GM19455 (cell line): ENCODE measurements around the gene QSOX1.

ENCODE experiments used
- ATAC-seq: cut with Tn5 transposase; IDR thresholded peaks from one replicate; pipeline ENCODE4 v1.9.1; 2021; ENCODE audit not compliant: unreplicated experiment

Gene QSOX1

DNA sequence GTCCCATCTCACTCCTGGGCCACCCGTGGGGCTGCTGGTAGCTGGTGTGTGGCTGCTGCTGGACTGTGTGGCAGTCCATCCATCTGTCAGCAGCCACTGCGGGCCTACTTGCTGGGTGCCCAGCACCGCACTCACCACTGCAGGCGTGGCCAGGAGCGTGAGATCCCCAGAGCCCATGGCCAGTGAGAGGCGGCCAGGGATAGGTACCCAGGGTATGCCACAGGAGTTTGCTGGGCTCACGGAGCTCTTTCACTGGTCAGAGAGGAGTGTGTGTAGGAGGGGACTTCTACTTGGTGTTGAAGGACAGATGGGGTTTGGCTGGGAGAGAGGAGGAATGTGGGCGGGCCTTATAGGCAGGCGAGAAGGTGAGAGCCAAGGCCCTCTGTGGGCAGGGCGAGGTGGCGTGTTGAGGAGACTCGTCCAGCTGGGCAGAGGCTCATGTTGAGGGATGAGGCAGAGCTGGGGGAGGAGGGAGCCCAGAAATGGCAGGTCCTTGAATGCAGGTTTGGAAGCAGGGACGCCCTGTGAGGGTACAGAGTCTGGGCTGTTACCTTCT lies 15.0 kb downstream of the QSOX1 start:
- no peak for ATAC-seq

- ATAC-seq, result no peak
These were observed 16.0 kb downstream of the QSOX1 start for GRCh38 chr1:180170546-180171151.

GRCh38 chr1:180171691-180172090 lies 17.0 kb downstream of the QSOX1 start:
- ATAC-seq, result no peak

DNA sequence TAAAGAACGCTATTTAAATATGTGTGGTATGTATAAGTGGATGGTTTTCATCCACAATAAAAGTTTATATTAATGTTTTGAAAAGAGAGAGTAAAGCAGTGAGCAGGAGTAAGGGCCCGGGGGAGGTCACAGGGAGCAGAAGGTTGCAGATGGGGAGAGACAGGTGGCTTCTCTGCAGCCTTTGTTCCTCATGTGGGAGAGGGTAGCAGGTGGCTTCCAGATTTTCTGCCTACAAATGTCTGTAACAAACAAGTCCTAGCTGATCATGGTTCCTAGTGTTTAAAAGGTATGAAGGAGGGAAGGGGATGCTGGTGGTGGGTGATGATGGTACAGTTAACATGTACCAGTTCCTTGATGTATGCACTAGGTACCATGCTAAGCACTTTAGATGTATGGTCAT lies 18.8 kb downstream of the QSOX1 start:
- ATAC-seq, result no peak

DNA sequence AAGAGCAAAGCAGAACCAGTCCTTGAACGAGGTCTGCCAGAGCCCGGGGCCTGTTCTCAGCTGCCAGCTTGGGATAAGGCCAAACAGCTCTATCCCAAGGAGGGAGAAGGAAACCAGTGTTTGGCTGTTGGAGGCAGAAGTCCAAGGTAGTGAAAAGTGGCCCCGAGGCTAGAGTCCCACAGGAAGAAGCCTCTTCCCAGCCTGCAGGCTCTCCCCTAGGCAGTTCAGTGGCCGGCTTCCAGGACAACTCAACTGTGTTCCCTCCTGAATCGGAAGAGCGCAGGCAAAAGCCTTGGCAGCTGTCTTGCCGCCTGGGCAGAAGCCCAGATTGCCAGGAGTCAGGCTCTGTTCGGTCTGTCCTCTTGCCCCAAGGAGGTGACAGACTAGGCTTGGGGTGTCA lies 19.3 kb downstream of the QSOX1 start:
- ATAC-seq, result no peak

DNA sequence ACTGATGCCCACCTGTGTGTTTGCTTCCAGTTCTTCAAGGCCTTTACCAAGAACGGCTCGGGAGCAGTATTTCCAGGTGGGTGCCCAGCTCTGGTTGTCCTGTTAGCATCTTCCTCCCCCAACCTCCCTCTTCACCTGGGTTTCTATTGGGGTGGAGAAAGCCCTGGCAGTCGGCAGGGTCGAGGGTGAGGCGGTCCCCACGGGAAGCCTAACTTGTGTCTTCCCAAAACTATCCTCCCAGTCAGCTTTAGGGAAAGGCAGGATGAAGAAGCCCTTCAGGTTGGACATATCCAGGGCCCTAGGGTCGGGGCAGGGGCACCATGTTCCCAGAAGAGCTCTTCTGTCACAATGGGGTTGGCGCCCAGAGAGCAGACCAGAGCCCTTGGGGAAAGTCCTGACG lies 20.6 kb downstream of the QSOX1 start:
- ATAC-seq, result no peak

DNA sequence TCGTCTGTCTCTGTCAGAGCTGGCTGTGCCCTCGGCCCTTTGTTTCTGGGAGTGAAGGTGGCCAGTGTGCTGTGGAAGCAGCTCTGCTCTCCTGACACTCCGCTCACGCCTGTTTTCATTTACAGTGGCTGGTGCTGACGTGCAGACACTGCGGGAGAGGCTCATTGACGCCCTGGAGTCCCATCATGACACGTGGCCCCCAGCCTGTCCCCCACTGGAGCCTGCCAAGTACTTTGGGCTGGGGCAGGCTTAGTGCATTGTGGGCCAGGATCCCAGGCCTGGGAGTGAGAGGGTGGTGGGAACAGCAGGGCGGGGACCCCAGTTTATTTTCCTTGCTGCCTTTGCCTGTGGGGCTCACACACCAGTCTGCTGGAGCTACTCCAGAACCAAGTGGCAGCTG lies 21.1 kb downstream of the QSOX1 start:
- ATAC-seq, result no peak

- no peak for ATAC-seq
These were observed 22.3 kb downstream of the QSOX1 start for GRCh38 chr1:180176965-180177364.

DNA sequence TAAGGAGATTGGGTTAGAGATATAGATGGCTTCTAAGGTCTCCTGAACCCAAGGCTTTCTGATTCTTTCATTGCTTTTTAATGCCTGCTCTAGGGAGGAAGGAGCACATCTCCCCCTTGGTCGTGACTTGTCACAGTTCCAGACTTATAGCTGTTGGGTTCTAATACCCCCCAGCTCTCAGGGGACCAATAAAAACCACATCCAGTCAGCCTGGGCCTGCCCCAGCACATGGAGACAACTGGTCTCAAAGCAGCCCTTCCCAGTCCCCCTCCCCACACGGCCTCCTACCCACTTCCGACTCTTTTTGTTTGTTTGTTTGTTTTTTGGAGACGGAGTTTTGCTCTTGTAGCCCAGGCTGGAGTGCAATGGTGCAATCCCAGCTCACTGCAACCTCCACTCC lies 23.3 kb downstream of the QSOX1 start:
- no peak for ATAC-seq

- no peak for ATAC-seq
These were observed 24.0 kb downstream of the QSOX1 start for GRCh38 chr1:180178511-180179161.

- ATAC-seq, result no peak
These were observed 24.7 kb downstream of the QSOX1 start for GRCh38 chr1:180179162-180179957.

- no peak for ATAC-seq
These were observed 26.4 kb downstream of the QSOX1 start for GRCh38 chr1:180181048-180181447.

GRCh38 chr1:180181996-180182642 lies 27.4 kb downstream of the QSOX1 start:
- no peak for ATAC-seq

GRCh38 chr1:180182643-180183311 lies 28.1 kb downstream of the QSOX1 start:
- ATAC-seq, result no peak

GRCh38 chr1:180183426-180183825 lies 28.8 kb downstream of the QSOX1 start:
- ATAC-seq, result no peak

- ATAC-seq, result no peak
These were observed 29.4 kb downstream of the QSOX1 start for GRCh38 chr1:180184041-180184440.

DNA sequence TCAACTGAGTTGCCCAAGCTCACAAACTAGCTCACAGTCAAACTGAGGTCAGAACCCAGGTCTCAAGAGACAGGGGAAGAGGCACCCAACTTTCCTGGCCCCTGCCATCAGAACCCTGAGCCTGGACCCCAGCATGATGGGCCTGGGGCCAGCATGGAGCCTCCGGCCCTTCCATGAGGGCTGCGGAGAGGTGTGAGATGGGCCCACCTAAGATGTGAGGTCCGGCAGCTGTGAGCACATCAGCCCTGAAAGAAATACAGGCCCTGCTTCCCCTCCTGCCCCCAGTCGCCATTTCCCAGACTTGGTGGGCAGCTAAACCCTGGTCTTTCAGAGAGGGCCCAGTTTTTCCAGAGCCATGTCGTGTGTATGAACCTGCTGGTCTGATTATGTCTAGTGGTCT lies 30.6 kb downstream of the QSOX1 start:
- no peak for ATAC-seq

DNA sequence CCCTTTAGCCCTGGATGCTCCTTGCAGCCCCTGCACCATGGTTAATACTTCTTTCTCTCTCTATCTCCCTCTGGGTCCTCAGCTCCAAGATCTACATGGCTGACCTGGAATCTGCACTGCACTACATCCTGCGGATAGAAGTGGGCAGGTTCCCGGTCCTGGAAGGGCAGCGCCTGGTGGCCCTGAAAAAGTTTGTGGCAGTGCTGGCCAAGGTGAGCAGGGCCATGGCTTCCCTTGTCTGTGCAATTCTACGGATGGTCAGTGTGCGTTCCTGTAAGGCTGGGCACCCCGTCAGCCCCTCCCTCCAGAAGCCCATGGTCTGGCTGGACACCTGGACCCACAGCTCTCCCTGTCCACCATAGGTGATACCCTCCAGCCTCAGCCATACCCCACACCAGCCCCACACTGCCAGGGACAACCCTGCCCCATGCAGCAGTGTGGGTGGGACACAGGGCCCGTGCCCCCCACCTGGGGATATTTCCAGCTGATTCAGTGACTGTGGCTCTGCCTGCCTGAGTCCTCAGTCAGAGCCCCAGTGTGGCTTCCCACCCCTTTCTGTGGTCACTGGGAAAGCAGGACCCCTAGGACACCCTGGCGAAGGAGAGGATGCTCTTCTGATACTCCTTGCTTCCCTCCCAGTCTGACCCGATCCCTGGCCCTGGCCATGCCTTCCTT lies 31.4 kb downstream of the QSOX1 start:
- no peak for ATAC-seq

- no peak for ATAC-seq
These were observed 32.2 kb downstream of the QSOX1 start for GRCh38 chr1:180186831-180187230.

DNA sequence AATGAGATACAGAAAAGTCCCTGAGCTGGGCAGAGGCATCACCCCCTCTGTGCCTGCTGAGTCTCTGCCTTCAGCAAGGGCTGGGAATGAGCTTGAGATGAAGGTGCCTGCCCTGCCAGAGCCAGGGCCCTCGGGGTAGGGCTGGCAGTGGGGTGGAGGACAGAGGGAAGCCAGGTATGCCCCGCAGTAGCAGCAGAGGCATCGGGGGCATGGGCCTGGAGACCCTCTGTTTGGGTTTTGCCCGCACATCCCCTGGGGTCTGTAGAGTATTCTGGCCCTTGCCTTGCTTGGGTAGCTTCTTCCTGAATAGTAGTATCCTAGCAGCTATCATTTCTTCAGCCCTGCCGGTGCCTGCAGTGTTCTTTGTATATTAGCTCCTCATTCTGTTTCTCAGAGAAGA lies 33.0 kb downstream of the QSOX1 start:
- ATAC-seq, result no peak
